ENCODE results near the gene FNDC4.
"Not testable (repeated sequence)": the region's sequence is repeated elsewhere in the genome, so short reads cannot be mapped to it uniquely, and the experiment has no call there.

Gene FNDC4, protein sequence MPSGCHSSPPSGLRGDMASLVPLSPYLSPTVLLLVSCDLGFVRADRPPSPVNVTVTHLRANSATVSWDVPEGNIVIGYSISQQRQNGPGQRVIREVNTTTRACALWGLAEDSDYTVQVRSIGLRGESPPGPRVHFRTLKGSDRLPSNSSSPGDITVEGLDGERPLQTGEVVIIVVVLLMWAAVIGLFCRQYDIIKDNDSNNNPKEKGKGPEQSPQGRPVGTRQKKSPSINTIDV

DNA sequence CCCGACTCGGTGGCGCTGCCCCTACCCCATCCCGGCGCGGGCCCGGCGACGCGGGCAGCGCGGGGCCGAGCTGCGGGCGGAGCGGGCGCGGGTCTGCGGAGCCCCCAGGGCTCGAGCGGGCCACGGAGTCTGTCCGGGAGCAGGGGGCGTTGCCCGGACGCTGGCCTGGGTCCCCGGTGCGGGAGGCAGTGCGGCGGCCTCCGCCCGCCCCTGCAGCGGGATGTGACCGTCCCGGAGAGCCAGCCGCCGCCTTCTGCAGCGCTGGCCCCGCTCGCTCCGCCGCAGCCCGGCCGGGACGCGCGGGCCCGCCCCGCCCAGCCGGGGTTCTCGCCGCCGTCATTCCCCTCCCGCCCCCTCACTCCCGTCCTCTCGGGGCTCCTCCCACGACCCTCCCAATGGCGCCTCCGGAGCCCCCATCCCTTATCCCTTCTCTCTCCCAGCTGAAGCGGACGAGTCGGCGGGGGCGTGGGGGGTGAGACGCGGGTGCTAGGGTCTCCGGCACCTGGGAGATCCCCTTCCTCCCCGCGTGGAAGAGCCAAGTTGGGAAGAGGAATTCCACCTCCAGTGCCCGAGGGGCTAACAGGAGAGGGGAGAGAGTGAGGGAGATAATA, at the start of gene FNDC4:
Gene FNDC4 (minus strand): TSS at position 257 of the 611 bp plus-strand sequence. CDS start 521 bp downstream, outside the sequence.
- DNase-seq (ENCODE audit: low spot score): peak; percentile 47

- DNase-seq (ENCODE audit: low spot score): no peak
These were observed 49.3 kb upstream of the FNDC4 start for GRCh38 chr2:27544143-27544821.

DNA sequence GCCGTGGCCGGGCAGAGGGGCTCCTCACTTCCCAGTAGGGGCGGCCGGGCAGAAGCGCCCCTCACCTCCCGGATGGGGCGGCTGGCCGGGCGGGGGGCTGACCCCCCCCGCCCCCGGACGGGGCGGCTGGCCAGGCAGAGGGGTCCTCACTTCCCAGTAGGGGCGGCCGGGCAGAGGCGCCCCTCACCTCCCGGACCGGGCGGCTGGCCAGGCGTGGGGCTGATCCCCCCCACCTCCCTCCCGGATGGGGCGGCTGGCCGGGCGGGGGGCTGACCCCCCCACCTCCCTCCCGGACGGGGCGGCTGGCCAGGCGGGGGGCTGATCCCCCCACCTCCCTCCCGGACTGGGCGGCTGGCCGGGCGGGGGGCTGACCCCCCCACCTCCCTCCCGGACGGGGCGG, 44.6 kb upstream of the FNDC4 start:
- DNase-seq (ENCODE audit: low spot score): not testable (repeated sequence)

DNA sequence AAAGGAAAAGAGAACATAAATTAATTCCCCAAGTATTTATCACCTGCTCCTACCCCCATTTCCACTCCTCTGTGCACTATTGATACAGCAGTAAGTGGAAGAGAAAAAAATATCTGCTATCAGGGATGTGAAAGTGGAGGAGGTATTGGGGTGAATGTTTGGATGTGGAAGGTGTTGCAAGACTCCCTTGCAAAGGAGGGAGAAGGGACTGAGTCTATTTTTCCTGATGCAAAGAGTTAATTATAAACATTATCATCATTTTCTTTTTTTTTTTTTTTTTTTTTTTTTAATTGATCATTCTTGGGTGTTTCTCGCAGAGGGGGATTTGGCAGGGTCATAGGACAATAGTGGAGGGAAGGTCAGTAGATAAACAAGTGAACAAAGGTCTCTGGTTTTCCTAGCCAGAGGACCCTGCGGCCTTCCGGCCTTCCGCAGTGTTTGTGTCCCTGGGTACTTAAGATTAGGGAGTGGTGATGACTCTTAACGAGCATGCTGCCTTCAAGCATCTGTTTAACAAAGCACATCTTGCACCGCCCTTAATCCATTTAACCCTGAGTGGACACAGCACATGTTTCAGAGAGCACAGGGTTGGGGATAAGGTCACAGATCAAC, 43.9 kb upstream of the FNDC4 start:
- not testable (repeated sequence) for DNase-seq (ENCODE audit: low spot score)

GRCh38 chr2:27537287-27537686, 42.3 kb upstream of the FNDC4 start:
- DNase-seq (ENCODE audit: low spot score): no peak

- DNase-seq (ENCODE audit: low spot score): no peak
These were observed 37.0 kb upstream of the FNDC4 start for GRCh38 chr2:27531983-27532382.

- no peak for DNase-seq (ENCODE audit: low spot score)
These were observed 32.2 kb upstream of the FNDC4 start for GRCh38 chr2:27527182-27527581.

DNA sequence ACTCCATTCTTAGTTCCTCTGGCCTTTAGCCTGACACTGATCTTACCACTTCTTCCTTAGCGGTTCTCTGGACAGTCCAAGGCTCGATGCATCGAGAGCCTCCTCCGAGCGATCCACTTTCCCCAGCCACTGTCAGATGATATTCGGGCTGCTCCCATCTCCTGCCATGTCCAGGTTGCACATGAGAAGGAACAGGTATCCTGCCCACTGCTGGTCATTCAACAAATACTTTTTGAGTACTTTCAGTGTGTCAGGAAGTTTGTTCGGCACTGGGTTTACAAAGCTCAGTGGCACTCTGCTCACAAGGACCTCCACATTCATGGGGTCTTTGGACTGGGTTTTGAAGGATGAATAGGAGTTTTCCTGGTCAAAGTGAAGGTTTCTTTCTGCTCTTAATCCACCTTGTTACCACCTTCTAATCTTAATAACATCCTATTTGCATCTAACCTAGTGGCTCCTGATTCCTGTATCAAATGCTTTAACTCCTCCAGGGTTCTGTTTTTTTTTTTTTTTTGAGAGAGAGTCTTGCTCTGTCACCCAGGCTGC, 27.5 kb upstream of the FNDC4 start:
- no peak for DNase-seq (ENCODE audit: low spot score)

- DNase-seq (ENCODE audit: low spot score): no peak
These were observed 25.3 kb upstream of the FNDC4 start for GRCh38 chr2:27520316-27520715.

DNA sequence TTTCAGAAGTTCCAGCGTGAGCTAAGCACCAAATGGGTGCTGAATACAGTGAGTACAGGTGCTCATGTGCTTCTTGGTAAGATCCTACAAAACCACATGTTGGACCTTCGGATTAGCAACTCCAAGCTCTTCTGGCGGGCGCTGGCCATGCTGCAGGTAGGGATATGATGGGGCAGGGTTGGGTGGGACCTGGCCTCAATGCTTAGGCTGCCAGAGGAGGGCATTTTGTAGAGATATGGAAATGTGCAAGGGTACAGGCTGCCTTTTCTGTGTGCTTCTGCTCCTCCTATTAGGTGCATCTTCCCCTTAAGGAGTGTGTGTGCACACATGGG, 23.7 kb upstream of the FNDC4 start:
- DNase-seq (ENCODE audit: low spot score): no peak

DNA sequence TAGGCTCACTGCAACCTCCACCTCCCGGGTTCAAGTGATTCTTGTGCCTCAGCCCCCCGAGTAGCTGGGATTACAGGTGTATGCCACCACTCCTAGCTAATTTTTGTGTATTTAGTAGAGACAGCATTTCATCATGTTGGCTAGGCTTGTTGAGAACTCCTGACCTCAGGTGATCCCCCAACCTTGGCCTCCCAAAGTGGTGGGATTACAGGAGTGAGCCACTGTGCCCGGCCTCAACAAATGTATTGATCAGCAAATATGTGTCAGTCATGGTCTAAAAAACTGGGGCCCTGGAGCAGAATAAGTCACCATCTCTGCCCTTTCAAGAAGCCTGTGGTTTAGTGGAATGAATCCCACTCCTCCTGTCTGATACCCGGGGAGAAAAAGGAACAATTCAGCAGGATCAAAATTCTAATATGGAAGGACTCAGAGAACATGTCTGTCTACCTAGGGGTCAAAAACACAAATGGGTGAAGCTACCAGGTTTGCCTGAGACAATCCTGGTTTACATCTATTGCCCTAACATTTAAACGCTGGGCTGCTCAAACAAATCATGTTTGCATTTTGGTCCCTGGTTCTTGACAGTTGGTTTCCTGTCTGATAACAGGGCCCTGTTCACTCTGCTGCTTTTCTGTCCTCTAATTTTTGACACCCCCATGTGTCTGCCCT, 23.2 kb upstream of the FNDC4 start:
- no peak for DNase-seq (ENCODE audit: low spot score)

- DNase-seq (ENCODE audit: low spot score): no peak
These were observed 14.3 kb upstream of the FNDC4 start for GRCh38 chr2:27509326-27509725.

- no peak for DNase-seq (ENCODE audit: low spot score)
These were observed 12.3 kb upstream of the FNDC4 start for GRCh38 chr2:27507293-27507692.

- no peak for DNase-seq (ENCODE audit: low spot score)
These were observed 11.6 kb upstream of the FNDC4 start for GRCh38 chr2:27506587-27506986.

DNA sequence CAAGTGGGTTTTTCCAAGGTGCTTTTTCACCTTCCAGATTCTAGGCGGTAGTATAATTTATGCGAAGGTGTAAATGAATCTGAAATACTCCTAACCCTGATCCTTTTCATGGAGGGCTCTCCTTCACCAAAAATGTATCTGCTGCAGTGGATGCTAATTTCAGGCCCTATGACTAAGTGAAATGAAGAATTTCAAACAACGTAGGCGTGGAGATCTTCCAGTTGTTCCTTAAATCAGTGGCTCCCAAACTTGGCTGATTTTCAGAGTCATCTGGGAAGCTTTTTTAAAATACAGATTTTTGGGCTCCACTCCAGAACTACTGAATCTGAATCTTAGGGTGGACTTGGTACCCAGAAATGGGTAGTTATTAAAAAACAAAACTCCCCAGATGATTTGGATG, 7.1 kb upstream of the FNDC4 start:
- DNase-seq (ENCODE audit: low spot score): no peak

- DNase-seq (ENCODE audit: low spot score): no peak
These were observed 6.0 kb upstream of the FNDC4 start for GRCh38 chr2:27501042-27501441.

DNA sequence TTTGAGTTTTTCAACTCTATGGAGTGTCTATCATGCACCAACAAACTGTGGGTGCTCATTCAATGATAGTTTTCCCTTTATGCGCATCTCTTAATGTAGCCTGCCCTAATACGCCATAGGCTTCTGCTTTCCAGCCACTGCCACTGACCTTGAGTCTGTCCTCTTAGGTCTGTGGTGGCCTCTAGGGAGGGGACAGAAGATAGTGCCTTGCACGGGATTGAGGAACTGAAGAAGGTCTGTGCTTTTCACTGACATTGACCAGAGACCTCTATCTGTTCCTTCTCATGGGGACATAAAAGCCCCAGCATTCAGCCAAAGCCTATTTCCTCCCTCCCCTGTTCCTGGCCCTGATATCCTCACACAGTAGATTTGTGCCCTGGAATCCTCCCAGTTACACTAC, 4.0 kb upstream of the FNDC4 start:
- DNase-seq (ENCODE audit: low spot score): no peak

GRCh38 chr2:27497288-27497627, 2.3 kb upstream of the FNDC4 start:
- DNase-seq (ENCODE audit: low spot score): no peak

DNA sequence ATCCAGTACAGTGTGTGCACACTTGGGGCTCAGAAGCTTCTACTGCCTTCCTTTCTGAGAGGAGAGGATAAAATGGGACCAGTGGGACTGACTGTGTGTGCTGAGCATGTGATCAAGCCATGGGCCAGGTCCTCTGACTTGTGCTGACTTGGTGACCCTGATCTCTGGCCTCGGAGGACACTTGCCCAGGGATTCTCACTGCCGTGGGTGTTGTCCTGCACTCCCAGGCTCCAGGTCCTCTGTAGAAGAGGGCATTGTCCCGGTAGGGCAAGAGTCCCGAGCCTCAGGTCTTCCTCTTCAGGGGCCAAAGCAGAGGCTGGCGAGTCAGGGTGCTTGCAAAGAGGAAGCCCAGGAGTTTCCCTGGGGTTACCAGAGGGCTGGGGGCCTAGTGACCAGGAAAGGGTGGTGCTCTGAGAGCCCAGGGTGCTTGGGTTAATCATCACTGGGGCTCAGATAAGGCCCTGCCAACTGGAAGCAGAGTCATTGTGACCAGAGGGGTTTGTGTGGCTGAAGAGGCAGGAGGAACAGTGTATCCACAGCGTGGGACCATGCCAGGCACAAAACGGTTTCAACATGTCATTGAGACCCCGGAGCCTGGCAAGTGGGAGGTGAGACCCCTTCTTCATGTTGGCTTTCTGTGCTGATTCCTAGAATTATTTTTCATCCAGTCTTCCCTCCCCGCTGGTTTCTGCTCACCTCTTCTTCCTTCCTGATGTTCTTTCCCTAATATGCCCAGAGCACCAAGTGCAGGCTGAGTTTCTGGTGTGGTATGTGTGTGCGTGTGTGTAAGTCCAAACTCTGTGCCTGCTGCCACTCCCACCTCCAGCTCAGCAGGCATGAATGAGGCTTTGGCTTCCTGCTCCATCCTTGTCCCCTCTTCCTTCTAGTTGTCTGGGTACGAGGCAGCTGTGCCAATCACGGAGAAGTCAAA, 1.6 kb upstream of the FNDC4 start, which contains the start of gene GCKR:
Gene GCKR (plus strand): TSS at position 483 of the 931 bp plus-strand sequence. CDS start 66 bp downstream, at position 549.
- DNase-seq (ENCODE audit: low spot score): peak; percentile 41

- DNase-seq (ENCODE audit: low spot score): no peak
These were observed 898 bp upstream of the FNDC4 start for GRCh38 chr2:27495840-27496356.

All from AG08395 (cell line).